Astrocyte (in vitro differentiated cells and primary cell): ENCODE measurements around the gene FBXL14. TPM values are rescaled to one million over a fixed set of nuclear protein-coding genes. Genes with fewer than 3 reads are reported as not detected.

Experiments
- DNase-seq: peaks from one replicate; pipeline ENCODE4 v3.0.0-alpha.2; 2010; ENCODE audit warnings: low read depth
- FAIRE-seq: peaks from 2 replicates; lab custom pipeline; 2011; peaks lifted over from hg19 to GRCh38; lab: Jason Lieb, UNC
- H2AFZ ChIP-seq: 2 replicates; pipeline ENCODE4 v1.6.0; 2012; ENCODE audit warnings: low read depth, low read length, inconsistent platforms
- H3K27ac ChIP-seq: 2 replicates; pipeline ENCODE4 v1.5.1; 2011; ENCODE audit warnings: low read depth, low read length, inconsistent platforms
- H3K27me3 ChIP-seq: 2 replicates; pipeline ENCODE4 v1.6.0; 2011; ENCODE audit warnings: low read length, inconsistent platforms; ENCODE audit not compliant: insufficient read depth
- H3K36me3 ChIP-seq: 2 replicates; pipeline ENCODE4 v1.5.1; 2011; ENCODE audit warnings: low read length, inconsistent platforms; ENCODE audit not compliant: insufficient read depth
- H3K4me1 ChIP-seq: 2 replicates; pipeline ENCODE4 v1.5.1; 2011; ENCODE audit warnings: low read length, inconsistent platforms; ENCODE audit not compliant: insufficient read depth
- H3K4me2 ChIP-seq: 2 replicates; pipeline ENCODE4 v1.6.0; 2012; ENCODE audit warnings: low read length, inconsistent platforms
- H3K4me3 ChIP-seq: 2 replicates; pipeline ENCODE4 v1.5.1; 2011; ENCODE audit warnings: low read depth, mild to moderate bottlenecking, low read length, inconsistent platforms; ENCODE audit not compliant: insufficient read depth
- H3K79me2 ChIP-seq: 2 replicates; pipeline ENCODE4 v1.6.0; 2012; ENCODE audit warnings: mild to moderate bottlenecking, low read length, inconsistent platforms; ENCODE audit not compliant: insufficient read depth
- H3K9ac ChIP-seq: 2 replicates; pipeline ENCODE4 v1.6.0; 2012; ENCODE audit warnings: mild to moderate bottlenecking, low read length, inconsistent platforms
- H3K9me3 ChIP-seq: 2 replicates; pipeline ENCODE4 v1.5.1; 2012; ENCODE audit warnings: low read depth, mild to moderate bottlenecking, low read length, inconsistent platforms; ENCODE audit not compliant: insufficient read depth
- H4K20me1 ChIP-seq: 2 replicates; pipeline ENCODE4 v1.6.0; 2012; ENCODE audit warnings: low read length, inconsistent platforms; ENCODE audit not compliant: insufficient read depth
- H3K27ac Mint-ChIP-seq: one replicate; pipeline ENCODE4 v1.8.0; 2021; ENCODE audit warnings: mild to moderate bottlenecking, mixed read lengths; ENCODE audit not compliant: unreplicated experiment
- H3K27me3 Mint-ChIP-seq: one replicate; pipeline ENCODE4 v1.8.0; 2021; ENCODE audit warnings: low read depth, mixed read lengths; ENCODE audit not compliant: unreplicated experiment
- H3K36me3 Mint-ChIP-seq: one replicate; pipeline ENCODE4 v1.8.0; 2021; ENCODE audit warnings: low read depth, mixed read lengths; ENCODE audit not compliant: unreplicated experiment
- H3K4me1 Mint-ChIP-seq: one replicate; pipeline ENCODE4 v1.8.0; 2021; ENCODE audit warnings: low read depth, mixed read lengths; ENCODE audit not compliant: unreplicated experiment
- H3K4me3 Mint-ChIP-seq: one replicate; pipeline ENCODE4 v1.8.0; 2021; ENCODE audit warnings: mild to moderate bottlenecking, moderate library complexity, mixed read lengths; ENCODE audit not compliant: unreplicated experiment
- H3K9me3 Mint-ChIP-seq: one replicate; pipeline ENCODE4 v1.8.0; 2021; ENCODE audit warnings: mild to moderate bottlenecking, mixed read lengths; ENCODE audit not compliant: unreplicated experiment
- EZH2 ChIP-seq: IDR thresholded peaks from 2 replicates; pipeline ENCODE4 v1.6.1; 2012; ENCODE audit warnings: mild to moderate bottlenecking, low read length, inconsistent platforms; ENCODE audit not compliant: insufficient read depth
- total RNA-seq: library from RNA; stranded (reverse); gene quantifications from 2 replicates; pipeline ENCODE4 v1.2.1, GENCODE V29; 2021
- TF ChIP-seq, protein P1 (sequence below): IDR thresholded peaks from 2 replicates; pipeline ENCODE4 v1.5.1; 2011; ENCODE audit warnings: low read depth, mild to moderate bottlenecking, inconsistent platforms, low read length, moderate library complexity; ENCODE audit not compliant: insufficient read depth

Gene FBXL14
- total RNA-seq, 1 donor from 2014 or later = 9.2 TPM

DNA sequence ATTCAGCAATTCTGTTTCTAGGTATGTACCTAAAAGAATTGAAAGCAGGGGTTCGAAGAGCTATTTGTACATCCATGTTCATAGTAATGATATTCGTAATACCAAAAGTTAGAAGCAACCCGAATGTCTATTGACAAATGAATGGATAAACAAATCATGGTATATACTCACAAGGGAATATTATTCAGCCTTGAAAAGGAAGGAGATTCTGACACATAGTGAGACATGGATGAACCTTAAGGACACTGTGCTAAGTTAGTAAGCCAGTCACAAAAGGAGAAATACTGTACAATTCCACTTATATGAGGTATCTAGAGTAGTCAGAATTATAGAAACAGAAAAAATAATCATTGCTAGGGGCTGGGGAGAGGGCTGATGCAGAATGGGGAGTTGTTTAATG, 4.4 kb upstream of the FBXL14 start:
- H3K36me3 Mint-ChIP-seq = peaks cover 4% of the 10 kb centered on the region
- DNase-seq (no peak), FAIRE-seq (no peak)
- Histone ChIP-seq H3K79me2 (peaks cover 62% of the 10 kb centered on the region), H4K20me1 (peaks cover 6% of the 10 kb centered on the region), H3K27me3 (no peaks in the 10 kb centered on the region), H3K27ac (no peak overlapping the region), H3K9ac (no peak overlapping the region), H3K36me3 (no peaks in the 10 kb centered on the region), H2AFZ (no peak overlapping the region), H3K9me3 (no peaks in the 10 kb centered on the region), H3K4me3 (no peak overlapping the region), H3K4me1 (peaks cover 14% of the 10 kb centered on the region), H3K4me2 (no peak overlapping the region)
- no peak overlapping the region for H3K4me3 Mint-ChIP-seq
- H3K27ac Mint-ChIP-seq = no peak overlapping the region
- no peaks in the 10 kb centered on the region for H3K9me3 Mint-ChIP-seq
- TF ChIP-seq EZH2 = no peak
- TF ChIP-seq, protein P1, sequence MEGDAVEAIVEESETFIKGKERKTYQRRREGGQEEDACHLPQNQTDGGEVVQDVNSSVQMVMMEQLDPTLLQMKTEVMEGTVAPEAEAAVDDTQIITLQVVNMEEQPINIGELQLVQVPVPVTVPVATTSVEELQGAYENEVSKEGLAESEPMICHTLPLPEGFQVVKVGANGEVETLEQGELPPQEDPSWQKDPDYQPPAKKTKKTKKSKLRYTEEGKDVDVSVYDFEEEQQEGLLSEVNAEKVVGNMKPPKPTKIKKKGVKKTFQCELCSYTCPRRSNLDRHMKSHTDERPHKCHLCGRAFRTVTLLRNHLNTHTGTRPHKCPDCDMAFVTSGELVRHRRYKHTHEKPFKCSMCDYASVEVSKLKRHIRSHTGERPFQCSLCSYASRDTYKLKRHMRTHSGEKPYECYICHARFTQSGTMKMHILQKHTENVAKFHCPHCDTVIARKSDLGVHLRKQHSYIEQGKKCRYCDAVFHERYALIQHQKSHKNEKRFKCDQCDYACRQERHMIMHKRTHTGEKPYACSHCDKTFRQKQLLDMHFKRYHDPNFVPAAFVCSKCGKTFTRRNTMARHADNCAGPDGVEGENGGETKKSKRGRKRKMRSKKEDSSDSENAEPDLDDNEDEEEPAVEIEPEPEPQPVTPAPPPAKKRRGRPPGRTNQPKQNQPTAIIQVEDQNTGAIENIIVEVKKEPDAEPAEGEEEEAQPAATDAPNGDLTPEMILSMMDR = no peak
- H3K27me3 Mint-ChIP-seq = no peaks in the 10 kb centered on the region
- peaks cover 16% of the 10 kb centered on the region for H3K4me1 Mint-ChIP-seq

DNA sequence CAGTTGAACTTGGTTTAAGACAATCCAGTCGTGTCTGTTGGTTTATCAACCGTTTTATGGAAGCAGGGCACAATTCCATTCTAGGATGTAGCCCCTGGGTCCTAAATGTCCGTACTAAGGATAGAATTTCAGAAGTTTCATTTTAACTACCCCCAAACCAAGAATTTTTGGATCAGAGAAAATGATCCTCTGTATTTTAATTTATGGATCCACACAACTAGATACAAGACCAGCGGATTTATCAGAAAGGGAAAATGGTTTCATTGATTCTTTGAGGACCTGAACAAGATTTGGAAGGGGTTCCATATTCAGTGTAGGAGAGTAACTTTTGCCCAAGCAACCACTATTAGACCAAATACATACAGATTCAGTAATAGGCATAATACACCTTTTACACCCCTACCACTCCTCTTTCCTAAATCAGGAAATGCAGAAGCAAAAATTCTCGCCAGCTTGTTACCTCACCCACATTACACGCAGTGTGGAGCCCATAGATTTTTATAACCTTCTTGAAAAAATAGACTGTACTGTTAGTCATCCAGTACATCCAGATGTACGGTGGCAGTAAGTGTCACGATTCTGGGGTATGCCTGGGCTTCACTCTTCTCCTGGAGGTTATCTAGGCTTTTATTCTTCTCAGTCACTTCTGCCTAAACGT, 1.4 kb upstream of the FBXL14 start:
- Histone ChIP-seq H4K20me1 (peaks cover 25% of the 10 kb centered on the region), H3K79me2 (peaks cover 73% of the 10 kb centered on the region), H3K27ac (peak overlapping the region; percentile 55), H3K36me3 (no peaks in the 10 kb centered on the region), H3K27me3 (no peaks in the 10 kb centered on the region), H3K4me3 (no peak overlapping the region), H3K4me1 (peaks cover 40% of the 10 kb centered on the region), H3K4me2 (peak overlapping the region; percentile 97), H2AFZ (peak overlapping the region; percentile 68), H3K9ac (peak overlapping the region; percentile 77), H3K9me3 (no peaks in the 10 kb centered on the region)
- H3K4me1 Mint-ChIP-seq = peaks cover 29% of the 10 kb centered on the region
- H3K9me3 Mint-ChIP-seq = no peaks in the 10 kb centered on the region
- TF ChIP-seq, protein P1 = no peak
- no peak for TF ChIP-seq EZH2
- DNase-seq = no peak
- no peaks in the 10 kb centered on the region for H3K36me3 Mint-ChIP-seq
- H3K4me3 Mint-ChIP-seq = peak overlapping the region; percentile 89
- no peak for FAIRE-seq
- H3K27ac Mint-ChIP-seq = peak overlapping the region; percentile 93
- no peaks in the 10 kb centered on the region for H3K27me3 Mint-ChIP-seq

DNA sequence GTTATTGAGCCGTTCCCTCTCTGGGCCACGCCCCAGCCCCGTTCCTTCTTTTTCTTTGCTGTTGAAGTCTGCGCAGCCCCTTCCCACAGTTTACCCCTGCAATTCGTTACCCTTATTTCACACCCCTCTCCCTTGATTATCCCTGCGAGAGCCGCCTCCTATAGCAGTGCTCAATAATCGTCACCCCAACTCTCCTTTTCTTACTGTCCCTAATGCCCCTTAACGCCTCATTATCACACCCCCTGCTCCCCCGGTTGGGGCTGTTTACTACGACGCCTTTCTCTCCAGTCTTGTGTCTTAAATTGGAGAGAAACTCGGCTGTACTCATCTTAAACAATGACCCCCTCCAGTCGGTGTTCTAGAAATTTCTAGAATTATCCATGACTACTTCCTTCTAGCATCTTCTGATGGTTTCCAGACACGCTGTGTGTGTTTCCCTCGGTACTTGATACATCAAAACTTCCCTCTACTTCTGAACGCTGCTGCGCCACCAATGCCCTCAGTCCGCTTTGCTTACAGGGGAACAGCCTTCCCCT, 713 bp upstream of the FBXL14 start:
- H3K27me3 ChIP-seq = no peaks in the 10 kb centered on the region
- H3K9ac ChIP-seq = peak overlapping the region; percentile 77
- H3K4me2 ChIP-seq = peak overlapping the region; percentile 97
- TF ChIP-seq, protein P1 = no peak
- TF ChIP-seq EZH2 = no peak
- Mint-ChIP-seq H3K9me3 (no peaks in the 10 kb centered on the region), H3K36me3 (no peaks in the 10 kb centered on the region), H3K4me1 (peaks cover 32% of the 10 kb centered on the region), H3K4me3 (peak overlapping the region; percentile 89), H3K27me3 (no peaks in the 10 kb centered on the region), H3K27ac (peak overlapping the region; percentile 93)
- peaks cover 71% of the 10 kb centered on the region for H3K79me2 ChIP-seq
- DNase-seq (no peak), FAIRE-seq (no peak)
- no peaks in the 10 kb centered on the region for H3K9me3 ChIP-seq
- H3K4me3 ChIP-seq = peak overlapping the region; percentile 60
- H2AFZ ChIP-seq = peak overlapping the region; percentile 68
- H3K27ac ChIP-seq = peak overlapping the region; percentile 55
- H3K36me3 ChIP-seq = no peaks in the 10 kb centered on the region
- peaks cover 32% of the 10 kb centered on the region for H4K20me1 ChIP-seq
- peaks cover 46% of the 10 kb centered on the region for H3K4me1 ChIP-seq
